Esophagus muscularis mucosa (tissue), 4 donors: ENCODE data around the gene CHDH. TPM values are rescaled to one million over a fixed set of nuclear protein-coding genes. Genes with fewer than 3 reads are reported as not detected.

Experiments
- DNase-seq: peaks from one replicate; pipeline ENCODE4 v3.0.0-alpha.2; 2017; ENCODE audit errors: extremely low spot score
- H3K27ac ChIP-seq, 4 donors: fragments of 200-600 bp; sonication (generic); replicated peaks in 1 of 4; 1 replicate in 3 of 4; 2 replicates in 1 of 4; pipeline ENCODE4 v1.5.1; 2016 to 2019; ENCODE audit warnings: mild to moderate bottlenecking in 1 of 4
- H3K27me3 ChIP-seq, 4 donors: fragments of 200-600 bp; sonication (generic); one replicate each; pipeline versions ENCODE4 v1.5.1 to v1.6.0; 2016 to 2019
- H3K36me3 ChIP-seq, 4 donors: fragments of 200-600 bp; sonication (generic); one replicate each; pipeline ENCODE4 v1.5.1; 2016 to 2019
- H3K4me1 ChIP-seq, 4 donors: fragments of 200-600 bp; sonication (generic); one replicate each; pipeline ENCODE4 v1.5.1; 2016 to 2019
- H3K4me3 ChIP-seq, 4 donors: fragments of 200-600 bp; sonication (generic); 1 replicate in 2 of 4; 2 replicates in 2 of 4; pipeline ENCODE4 v1.5.1; 2016 to 2019; ENCODE audit warnings: mild to moderate bottlenecking in 4 of 4, moderate library complexity in 1 of 4
- H3K9me3 ChIP-seq, 4 donors: fragments of 200-600 bp; sonication (generic); 1 replicate in 3 of 4; 2 replicates in 1 of 4; pipeline ENCODE4 v1.5.1; 2016 to 2019
- EP300 ChIP-seq: sonication (generic); formaldehyde crosslinking; IDR thresholded peaks from one replicate; pipeline ENCODE4 v1.6.1; 2017; ENCODE audit warnings: antibody characterized with exemption
- POLR2A ChIP-seq: fragments of 450-650 bp; IDR thresholded peaks from one replicate; pipeline ENCODE4 v1.6.1; 2017; ENCODE audit warnings: antibody characterized with exemption, moderate library complexity, mild to moderate bottlenecking, low read depth
- POLR2AphosphoS5 ChIP-seq, 2 donors: sonication (generic); formaldehyde crosslinking; IDR thresholded peaks; one replicate each; pipeline ENCODE4 v1.6.1; 2017; ENCODE audit warnings: antibody characterized with exemption in 2 of 2
- WGBS: methylation state at CpG from one replicate; pipeline ENCODE4 v1.1.5; 2018; 5-methylcytosine and 5-hydroxymethylcytosine counted together
- intact Hi-C: fragments of 100-400 bp; cut with DNase I; formaldehyde crosslinking; loops from one replicate; pipeline ENCODE4 v1.15.1; 2023
- total RNA-seq, 4 donors: library from RNA; depleted of rRNA; stranded (reverse); fragments of >200 nt; gene quantifications; one replicate each; pipeline versions ENCODE4 v1.1.0 to v1.2.1, GENCODE V29; 2016
- TF ChIP-seq, protein P1 (sequence below), 3 experiments: fragments of 200-600 bp in 2 of 3; fragments of 450-650 bp in 1 of 3; sonication (generic) in 2 of 3; IDR thresholded peaks; one replicate each; pipeline ENCODE4 v1.5.1; 2017 to 2019; ENCODE audit warnings: antibody characterized with exemption in 3 of 3, mild to moderate bottlenecking in 2 of 3, moderate library complexity in 1 of 3

Gene CHDH
- total RNA-seq, 4 donors from 2014 or later = 0.42 to 3.2 (median 1.7) TPM

DNA sequence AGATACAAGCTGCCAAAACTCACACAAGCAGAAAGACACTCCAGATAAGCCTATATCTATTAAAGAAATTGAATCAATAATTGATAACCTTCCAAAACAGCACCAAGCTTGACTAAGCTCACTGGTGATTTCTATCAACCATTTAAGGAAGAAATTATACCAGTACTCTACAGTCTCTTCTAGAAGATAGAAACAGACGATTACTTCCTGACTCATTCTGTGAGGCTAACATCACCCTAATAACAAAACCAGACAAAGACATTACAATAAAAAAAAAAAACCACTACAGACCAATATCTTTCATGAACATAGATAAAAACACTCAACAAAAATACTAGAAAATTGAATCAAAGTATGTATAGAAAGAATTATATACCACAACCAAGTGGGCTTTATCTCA, 20.2 kb downstream of the CHDH start:
- H3K4me3 ChIP-seq = no peak overlapping the region
- H3K36me3 ChIP-seq = peaks cover 0 to 7% (median 0%) of the 10 kb centered on the region in 4 donors
- H3K9me3 ChIP-seq = no peaks in the 10 kb centered on the region
- no peaks in the 10 kb centered on the region for H3K4me1 ChIP-seq
- TF ChIP-seq, protein P1, sequence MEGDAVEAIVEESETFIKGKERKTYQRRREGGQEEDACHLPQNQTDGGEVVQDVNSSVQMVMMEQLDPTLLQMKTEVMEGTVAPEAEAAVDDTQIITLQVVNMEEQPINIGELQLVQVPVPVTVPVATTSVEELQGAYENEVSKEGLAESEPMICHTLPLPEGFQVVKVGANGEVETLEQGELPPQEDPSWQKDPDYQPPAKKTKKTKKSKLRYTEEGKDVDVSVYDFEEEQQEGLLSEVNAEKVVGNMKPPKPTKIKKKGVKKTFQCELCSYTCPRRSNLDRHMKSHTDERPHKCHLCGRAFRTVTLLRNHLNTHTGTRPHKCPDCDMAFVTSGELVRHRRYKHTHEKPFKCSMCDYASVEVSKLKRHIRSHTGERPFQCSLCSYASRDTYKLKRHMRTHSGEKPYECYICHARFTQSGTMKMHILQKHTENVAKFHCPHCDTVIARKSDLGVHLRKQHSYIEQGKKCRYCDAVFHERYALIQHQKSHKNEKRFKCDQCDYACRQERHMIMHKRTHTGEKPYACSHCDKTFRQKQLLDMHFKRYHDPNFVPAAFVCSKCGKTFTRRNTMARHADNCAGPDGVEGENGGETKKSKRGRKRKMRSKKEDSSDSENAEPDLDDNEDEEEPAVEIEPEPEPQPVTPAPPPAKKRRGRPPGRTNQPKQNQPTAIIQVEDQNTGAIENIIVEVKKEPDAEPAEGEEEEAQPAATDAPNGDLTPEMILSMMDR (IDR thresholded peaks at IDR 0.05) = no peak
- TF ChIP-seq EP300 = no peak
- TF ChIP-seq POLR2AphosphoS5 (IDR thresholded peaks at IDR 0.05) = no peak
- no peak for TF ChIP-seq POLR2A
- intact Hi-C loops = no loop called here
- DNase-seq = no peak
- H3K27ac ChIP-seq = no peak overlapping the region
- 68% methylated on average over 1 of the region's 1 CpG for WGBS
- no peaks in the 10 kb centered on the region for H3K27me3 ChIP-seq

DNA sequence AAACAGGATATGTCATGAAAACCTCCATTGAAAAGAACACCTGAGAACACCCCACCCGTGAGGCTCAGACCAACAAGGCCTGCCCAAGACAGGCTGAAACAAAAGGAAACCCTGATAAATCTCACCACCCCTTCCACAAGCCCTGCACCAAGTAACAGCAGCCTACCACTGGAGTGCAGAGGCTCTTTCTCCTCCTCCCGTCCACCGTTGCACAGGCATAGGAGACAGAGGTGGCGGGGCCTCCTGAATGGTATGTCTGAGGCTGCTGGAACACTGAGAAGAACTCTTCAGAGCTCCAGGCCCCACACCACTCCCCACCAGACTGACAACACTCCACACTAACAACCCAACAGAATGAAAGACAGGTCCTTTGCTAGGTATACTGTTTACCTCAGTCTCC, 21.4 kb downstream of the CHDH start:
- DNase-seq = no peak
- H3K9me3 ChIP-seq = no peaks in the 10 kb centered on the region
- intact Hi-C loops = no loop called here
- no peak for TF ChIP-seq EP300
- TF ChIP-seq, protein P1 (IDR thresholded peaks at IDR 0.05) = no peak
- no peak for TF ChIP-seq POLR2AphosphoS5 (IDR thresholded peaks at IDR 0.05)
- no peak for TF ChIP-seq POLR2A
- no peak overlapping the region for H3K4me3 ChIP-seq
- WGBS = 88% methylated on average over 4 of the region's 4 CpGs
- H3K27ac ChIP-seq = no peak overlapping the region
- peaks cover 0 to 13% (median 0%) of the 10 kb centered on the region in 4 donors for H3K36me3 ChIP-seq
- no peaks in the 10 kb centered on the region for H3K4me1 ChIP-seq
- no peaks in the 10 kb centered on the region for H3K27me3 ChIP-seq

DNA sequence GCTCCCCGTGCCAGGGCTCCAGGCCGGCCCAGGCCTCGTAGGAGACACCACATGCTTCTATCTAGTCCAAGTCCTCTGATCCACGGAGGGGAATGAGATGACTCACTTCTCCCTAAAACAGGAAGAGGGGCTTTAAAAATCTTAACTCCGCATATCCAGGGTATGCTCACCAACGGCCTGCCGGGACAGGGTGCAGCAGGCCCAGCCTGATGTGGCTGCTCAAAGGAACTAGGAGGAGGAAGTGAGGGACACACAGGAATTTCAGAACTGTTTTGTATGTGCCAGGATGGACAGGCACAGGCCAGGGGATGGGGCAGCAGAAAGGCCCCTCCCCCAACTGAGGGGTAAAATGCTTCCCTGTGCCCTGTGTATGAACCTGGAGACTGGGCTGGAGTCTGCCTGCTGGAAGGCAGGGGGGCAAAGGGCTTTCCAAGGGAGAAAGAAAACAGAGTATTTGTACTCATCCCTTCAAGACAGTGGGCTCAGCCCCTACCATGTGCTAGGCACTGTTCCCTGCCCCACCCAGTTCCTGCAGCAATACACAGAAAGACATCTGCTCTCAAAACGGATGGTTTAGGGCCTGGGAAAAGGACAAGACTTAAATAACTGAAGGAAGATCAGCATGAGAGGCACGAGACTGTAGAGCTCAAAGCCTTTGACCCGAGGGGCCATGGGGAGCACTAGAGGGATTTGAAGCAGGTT, 22.1 kb downstream of the CHDH start:
- TF ChIP-seq POLR2AphosphoS5 (IDR thresholded peaks at IDR 0.05) (no peak), POLR2A (no peak), EP300 (no peak)
- TF ChIP-seq, protein P1 (IDR thresholded peaks at IDR 0.05) = no peak
- 64% methylated on average over 10 of the region's 10 CpGs for WGBS
- H3K27ac ChIP-seq = no peak overlapping the region
- DNase-seq = no peak
- H3K27me3 ChIP-seq = no peaks in the 10 kb centered on the region
- no peak overlapping the region for H3K4me3 ChIP-seq
- H3K9me3 ChIP-seq = no peaks in the 10 kb centered on the region
- peaks cover 0 to 16% (median 2%) of the 10 kb centered on the region in 4 donors for H3K36me3 ChIP-seq
- intact Hi-C loops = no loop called here
- H3K4me1 ChIP-seq = no peaks in the 10 kb centered on the region

DNA sequence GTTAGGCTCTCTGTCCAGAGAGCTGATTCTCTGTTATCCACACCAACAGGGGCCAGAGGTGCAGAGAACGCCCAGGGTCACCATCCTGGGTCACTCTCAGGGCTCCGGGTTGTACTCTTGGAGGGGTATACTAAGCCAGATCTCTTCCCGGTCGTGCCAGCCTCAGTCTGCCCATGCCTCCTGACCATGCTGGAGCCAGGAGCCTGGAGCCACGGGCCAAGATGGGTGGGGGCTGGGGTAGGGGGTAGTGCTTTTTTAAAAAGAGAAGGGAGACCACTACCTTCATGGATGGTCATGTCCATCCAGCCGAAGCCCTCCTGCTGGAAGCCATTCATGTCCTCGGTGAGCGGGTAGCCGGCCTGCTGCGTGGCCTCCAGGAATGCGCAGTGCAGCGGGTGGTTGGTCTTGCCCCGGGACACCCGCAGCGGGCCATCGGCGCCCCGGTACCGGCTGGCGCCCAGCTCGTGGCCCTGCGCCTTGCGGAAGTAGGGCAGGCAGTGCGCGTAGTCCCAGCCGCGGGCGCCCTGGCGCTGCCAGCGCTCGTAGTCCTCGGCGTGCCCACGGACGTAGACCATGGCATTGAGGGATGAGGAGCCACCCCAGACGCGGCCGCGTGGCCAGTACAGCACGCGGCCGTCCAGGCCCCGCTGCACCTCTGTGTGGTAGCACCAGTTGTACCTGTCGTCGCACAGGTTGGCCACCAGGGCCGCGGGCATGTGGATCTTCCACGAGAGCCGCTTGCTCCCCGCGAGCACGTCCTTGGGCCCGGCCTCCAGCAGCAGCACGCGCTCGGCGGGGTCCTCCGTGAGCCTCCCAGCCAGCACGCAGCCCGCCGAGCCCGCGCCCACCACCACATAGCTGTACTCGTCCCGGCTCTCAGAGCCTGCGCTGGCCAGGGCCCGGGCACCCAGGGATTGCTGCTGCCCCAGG, 22.9 kb downstream of the CHDH start:
- 95% methylated on average over 60 of the region's 67 CpGs for WGBS
- DNase-seq = no peak
- peaks cover 0 to 20% (median 6%) of the 10 kb centered on the region in 4 donors for H3K36me3 ChIP-seq
- intact Hi-C loops = no loop called here
- H3K4me1 ChIP-seq = no peaks in the 10 kb centered on the region
- H3K27me3 ChIP-seq = no peaks in the 10 kb centered on the region
- H3K27ac ChIP-seq = no peak overlapping the region
- H3K4me3 ChIP-seq = no peak overlapping the region
- TF ChIP-seq, protein P1 (IDR thresholded peaks at IDR 0.05) = no peak
- TF ChIP-seq EP300 = no peak
- TF ChIP-seq POLR2A = no peak
- no peak for TF ChIP-seq POLR2AphosphoS5 (IDR thresholded peaks at IDR 0.05)
- no peaks in the 10 kb centered on the region for H3K9me3 ChIP-seq
